ENCODE measurements around the gene GSTK1.
"Not testable (repeated sequence)": the region's sequence is repeated elsewhere in the genome, so short reads cannot be mapped to it uniquely, and the experiment has no call there.

The GSTK1 gene

DNA sequence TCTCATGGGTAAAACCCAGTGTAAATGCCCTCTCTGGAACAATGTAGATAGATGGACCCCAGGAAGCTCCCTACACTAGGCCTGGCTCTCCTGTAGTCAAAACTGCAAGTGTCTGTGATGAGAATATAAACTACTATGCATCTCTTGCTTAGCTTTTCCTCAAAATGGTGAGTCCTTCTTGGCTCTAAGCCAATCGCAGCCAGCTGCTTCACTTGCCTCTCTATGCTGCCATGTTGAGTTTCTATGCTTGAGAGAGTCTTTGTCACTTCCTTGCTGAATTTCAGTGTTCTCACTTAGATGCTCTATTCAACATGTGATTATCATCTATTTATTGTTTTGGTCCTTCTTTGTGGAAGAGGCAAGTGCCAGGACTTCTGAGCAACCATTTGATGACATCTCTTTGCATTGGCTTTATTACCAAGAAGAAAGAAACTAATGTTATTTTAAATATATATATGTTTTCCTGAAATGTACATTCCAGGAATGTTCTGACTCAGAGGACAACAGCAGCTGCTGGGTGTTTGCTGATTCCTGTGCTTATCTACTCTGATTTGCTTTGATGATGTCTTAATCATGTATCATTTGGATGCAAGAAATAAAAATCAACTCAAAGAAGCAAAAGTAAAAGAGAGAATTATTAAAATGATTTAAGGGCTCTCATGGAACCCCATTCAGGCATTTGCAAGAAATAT is 24.8 kb upstream of the GSTK1 start:
- peak; percentile 28 for DNase-seq (ENCODE audit: low read depth)

- peak; percentile 75 for DNase-seq (ENCODE audit: low read depth)
Measured at GRCh38 chr7:143239813-143240212, 23.4 kb upstream of the GSTK1 start.

- DNase-seq (ENCODE audit: low read depth), result peak; percentile 92
Measured at GRCh38 chr7:143240291-143241168, 22.7 kb upstream of the GSTK1 start.

DNA sequence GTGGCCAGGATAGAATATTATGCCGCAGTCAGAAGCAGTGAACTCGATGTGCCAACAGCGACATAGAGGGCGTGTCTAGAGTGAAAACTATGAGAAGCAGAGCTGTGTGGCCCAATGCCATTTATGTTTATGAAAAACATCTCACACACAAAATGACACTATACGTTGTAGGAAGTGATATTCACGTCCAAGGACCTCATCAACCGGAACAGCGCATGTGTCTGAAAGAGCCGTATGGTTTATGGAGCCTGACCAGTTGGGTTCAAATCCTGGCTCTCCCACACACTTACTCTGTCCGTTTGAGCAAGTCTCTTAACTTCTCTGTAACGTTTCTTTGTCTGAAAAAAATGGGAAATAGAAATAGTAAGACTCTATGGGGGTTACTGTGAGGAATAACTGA is 20.9 kb upstream of the GSTK1 start:
- DNase-seq (ENCODE audit: low read depth), result no peak

- DNase-seq (ENCODE audit: low read depth), result no peak
Measured at GRCh38 chr7:143243111-143243510, 20.1 kb upstream of the GSTK1 start.

DNA sequence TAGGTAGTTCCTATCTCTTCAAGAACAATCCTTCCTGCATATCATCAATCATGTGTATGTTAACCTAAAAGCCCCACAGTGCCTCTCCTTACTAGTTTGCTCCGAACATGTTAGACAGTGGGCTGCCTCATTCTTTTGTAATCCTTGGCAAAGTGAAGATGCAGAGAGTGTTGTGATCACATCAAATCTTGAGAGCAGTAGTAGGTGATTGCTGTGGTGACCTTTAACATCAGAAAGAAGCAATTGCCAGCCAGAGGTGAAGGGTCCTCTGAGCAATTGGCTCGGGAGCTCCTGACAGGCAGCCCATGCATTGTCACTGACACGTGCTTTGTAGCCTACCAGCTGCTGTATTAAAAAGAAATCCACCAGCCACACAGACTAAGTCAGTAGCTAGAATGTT is 19.6 kb upstream of the GSTK1 start:
- no peak for DNase-seq (ENCODE audit: low read depth)

DNA sequence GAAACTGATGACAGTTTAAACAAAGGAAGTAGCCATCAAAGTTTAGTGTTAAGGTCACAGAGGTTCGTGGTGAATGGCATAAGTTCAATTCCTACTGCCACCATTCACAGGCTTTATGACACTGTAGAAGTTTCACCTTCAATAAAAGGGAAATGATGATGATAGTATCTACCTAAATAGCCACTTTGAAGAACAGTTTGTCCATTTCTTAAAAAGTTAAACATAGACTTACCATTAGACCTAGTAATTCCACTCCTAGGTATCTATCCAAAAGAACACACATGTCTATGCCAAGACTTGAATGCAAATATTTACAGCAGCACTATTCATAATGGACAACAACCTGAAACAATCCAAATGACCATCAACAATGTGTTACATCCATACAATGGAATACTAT is 18.9 kb upstream of the GSTK1 start:
- DNase-seq (ENCODE audit: low read depth), result no peak

DNA sequence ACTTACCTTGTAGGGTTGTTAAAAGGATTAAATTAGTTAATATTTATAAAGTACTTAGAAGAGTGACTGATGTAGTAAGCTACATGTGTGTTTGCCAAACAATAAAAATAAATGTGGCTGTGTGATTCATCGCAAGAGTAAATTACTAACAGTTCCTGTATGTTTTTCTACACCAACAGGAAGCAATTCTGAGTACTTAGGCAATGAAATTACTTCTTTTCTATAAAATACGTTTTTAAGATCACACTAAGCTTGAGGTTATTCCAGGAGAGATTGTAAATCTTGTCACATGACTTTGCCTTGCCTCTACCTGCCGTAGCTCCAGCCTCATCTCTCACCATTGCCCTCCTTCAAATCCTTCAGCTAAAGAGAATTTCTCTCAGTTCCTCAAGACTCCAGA is 18.1 kb upstream of the GSTK1 start:
- DNase-seq (ENCODE audit: low read depth), result peak; percentile 73

DNA sequence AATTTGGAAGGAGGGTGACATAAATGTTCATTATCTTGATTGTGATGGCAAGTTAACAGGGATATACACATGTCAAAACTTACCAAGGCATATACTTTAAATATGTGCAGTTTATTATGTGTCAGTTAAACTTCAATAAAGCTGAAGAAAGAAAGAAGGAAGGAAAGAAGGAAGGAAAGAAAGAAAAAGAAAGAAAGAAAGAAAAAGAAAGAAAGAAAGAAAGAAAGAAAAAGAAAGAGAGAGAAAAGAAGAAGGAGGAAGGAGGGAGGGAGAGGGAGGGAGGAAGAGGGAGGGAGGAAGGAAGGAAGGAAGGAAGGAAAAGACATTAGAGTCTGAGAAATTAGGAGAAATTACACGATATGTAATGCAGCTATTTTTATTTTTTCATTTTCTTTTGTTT is 15.9 kb upstream of the GSTK1 start:
- DNase-seq (ENCODE audit: low read depth), result no peak

DNA sequence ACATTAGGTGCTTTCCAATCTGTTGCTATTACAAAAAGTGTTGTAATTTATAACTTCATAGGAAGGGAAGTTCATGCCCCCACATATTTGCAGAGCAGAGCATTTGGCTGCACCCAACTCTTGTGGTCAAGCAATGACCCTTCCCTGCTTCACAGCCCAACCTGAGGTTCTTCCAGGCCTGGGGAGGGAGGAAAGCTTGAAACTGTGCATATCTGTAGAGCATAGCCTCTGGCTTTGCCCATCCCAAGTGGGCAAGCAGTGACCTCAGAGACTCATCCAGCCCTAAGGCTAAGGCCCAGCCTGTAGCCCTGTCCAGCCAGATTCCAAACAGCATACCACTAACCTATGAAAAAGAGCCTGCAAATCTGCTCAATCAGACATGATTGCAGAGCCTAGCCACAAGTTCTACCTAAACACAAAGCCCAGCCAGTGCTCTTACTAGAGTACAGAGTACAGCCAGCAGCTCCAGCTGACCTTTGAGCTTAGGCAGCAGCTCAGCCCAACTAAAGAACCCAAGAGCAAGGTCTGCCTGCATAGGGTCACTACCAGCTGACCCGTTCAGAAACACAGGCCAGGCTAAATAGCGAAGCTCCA is 14.4 kb upstream of the GSTK1 start:
- peak; percentile 62 for DNase-seq (ENCODE audit: low read depth)

- DNase-seq (ENCODE audit: low read depth), result no peak
Measured at GRCh38 chr7:143250199-143250598, 13.0 kb upstream of the GSTK1 start.

DNA sequence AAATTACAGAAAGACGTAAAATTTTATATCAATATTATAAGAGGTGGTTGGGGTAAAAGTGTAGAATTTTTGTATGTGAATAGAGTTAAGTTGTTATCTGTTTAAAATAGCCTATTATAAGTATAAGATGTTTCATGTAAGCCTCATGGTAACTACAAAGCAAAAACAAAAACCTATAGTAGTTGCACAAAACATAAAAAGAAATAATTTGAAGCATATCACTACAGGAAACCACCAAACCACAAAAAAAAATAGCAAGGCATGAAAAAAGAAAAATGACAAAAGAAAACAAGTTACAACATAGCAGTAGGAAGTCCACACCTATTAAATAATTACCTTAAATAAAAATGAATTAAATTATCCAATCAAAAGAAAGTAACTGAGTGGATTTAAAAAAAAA is 12.4 kb upstream of the GSTK1 start:
- DNase-seq (ENCODE audit: low read depth), result no peak

DNA sequence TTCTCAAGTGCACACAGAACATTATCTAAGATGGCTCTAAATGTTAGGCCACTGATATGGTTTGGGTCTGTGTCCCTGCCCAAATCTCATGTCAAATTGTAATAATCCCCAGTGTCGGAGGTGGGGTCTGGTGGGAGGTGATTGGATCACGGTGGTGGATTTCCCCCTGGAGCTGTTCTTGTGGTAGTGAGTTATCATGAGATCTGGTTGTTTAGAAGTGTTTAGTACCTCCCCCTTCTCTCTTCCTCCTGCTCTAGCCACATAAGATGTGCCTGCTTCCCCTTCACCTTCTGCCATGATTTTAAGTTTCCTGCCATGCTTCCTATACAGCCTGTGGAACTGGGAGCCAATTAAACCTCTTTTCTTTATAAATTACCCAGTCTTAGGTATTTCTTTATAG is 11.2 kb upstream of the GSTK1 start:
- no peak for DNase-seq (ENCODE audit: low read depth)

DNA sequence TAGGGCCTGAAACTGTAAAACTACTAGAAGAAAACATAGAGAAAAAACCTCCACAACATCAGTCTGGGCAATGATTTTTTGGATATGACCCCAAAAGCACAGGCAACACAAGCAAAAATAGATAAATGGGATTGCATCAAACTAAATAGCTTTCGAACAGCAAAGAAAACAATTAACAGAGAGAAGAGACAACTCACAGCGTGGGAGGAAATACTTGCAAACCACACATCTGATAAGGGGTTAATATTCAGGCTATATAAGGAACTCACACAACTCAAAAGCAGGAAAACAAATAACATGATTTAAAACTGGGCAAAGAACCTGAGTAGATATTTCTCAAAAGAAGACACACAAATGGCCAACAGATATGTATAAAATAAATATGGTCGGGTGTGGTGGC is 7.7 kb upstream of the GSTK1 start:
- peak; percentile 55 for DNase-seq (ENCODE audit: low read depth)

DNA sequence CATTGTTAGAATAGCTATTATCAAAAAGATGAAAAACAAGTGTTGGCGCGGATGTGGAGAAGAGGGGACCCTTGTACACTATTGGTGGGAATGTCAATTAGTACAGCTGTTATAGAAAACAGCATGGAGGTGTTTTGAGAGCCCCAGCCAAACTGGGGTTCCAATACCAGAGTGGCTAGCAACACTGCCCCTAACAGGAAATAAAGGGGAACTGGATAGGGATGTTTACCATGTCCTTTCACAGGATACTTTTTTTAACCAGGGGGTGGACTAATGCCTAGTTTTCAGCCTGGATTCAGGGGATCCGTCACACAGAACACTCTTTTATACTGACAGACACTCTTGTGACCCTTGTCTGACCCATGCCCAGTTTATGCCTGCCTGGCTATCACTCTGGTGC is 6.9 kb upstream of the GSTK1 start:
- no peak for DNase-seq (ENCODE audit: low read depth)

GRCh38 chr7:143256932-143257331 is 6.3 kb upstream of the GSTK1 start:
- DNase-seq (ENCODE audit: low read depth), result no peak

DNA sequence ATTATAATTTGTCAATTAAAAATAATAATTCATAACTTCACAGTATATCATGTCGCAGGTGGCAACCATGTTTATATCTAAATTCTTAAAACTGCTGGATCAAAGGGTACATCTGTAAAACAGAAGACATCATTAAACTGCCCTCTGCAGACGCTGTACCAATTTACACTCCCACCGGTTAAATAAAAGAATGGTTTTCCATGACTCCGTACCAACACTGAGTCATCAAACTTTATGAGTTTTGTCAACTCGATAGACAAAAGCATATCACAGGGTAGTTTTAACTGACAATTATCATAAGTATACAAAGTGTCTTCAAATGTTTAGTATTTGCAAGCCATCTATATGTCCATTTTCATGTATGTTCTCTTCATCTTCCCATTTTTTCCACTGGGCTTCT is 5.7 kb upstream of the GSTK1 start:
- DNase-seq (ENCODE audit: low read depth), result no peak

- DNase-seq (ENCODE audit: low read depth), result peak; percentile 61
Measured at GRCh38 chr7:143258831-143259230, 4.4 kb upstream of the GSTK1 start.

DNA sequence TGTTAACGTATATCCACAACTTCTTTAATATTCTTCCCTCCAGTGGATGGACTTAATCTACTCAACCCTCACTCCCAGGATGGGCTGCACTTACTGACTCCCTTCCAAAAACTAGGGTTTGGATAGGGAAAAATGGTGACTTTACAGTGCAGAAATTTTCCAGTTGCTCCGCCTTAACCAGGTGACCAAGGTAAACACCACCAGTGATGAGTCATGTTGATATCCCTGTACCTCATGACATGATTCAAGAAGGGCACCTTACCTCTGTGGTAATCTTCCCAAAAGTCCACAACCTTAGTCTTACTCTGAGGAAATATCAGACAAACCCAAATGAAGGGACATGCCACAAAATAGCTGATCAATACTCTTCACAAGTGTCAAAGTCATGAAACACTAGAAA is 3.5 kb upstream of the GSTK1 start:
- no peak for DNase-seq (ENCODE audit: low read depth)

- no peak for DNase-seq (ENCODE audit: low read depth)
Measured at GRCh38 chr7:143261901-143262300, 1.3 kb upstream of the GSTK1 start.

DNA sequence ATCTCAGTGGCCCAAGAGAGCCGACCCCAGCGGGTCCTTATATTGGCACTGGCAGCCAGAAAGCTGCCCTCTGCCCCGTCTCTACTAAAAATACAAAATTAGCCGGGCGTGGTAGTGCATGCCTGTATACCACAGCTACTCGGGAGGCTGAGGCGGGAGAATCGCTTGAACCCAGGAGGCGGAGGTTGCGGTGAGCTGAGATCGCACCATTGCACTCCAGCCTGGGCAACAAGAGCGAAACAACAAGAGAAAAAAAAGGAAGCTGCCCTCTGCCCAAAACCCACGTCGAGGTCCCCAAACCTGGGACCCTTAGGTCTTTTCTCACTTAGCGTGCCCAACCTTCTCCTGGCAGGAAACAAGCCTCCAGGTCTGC is 941 bp downstream of the GSTK1 start:
- not testable (repeated sequence) for DNase-seq (ENCODE audit: low read depth)

DNA sequence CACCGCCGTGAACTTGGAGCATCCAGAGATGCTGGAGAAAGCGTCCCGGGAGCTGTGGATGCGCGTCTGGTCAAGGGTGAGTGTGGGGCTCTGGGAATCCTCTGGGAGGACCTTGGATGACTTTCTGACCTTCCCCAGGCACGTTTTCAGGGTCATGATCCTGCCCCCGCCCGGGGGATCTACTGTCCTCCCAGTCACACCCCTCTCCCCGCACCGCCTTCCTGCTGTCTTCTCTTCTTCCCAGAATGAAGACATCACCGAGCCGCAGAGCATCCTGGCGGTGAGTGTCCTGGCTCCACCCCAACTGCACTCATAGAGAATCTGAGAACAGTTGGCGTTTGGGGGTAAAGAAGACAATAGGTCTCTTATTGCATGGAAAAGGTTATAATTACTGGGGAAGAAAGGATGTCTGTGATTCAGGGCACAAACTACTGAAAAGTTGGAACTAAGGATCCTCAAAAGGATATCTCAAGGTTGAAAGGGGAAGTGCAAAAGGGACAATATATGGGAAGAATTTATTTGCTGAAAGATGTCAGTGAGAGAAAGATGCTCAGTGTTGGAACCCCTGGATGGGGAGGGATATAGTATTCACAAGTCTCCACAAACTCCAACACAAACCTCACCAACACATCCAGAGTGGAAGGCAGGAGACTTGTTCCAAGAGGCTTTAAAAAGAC is 1.9 kb downstream of the GSTK1 start:
- DNase-seq (ENCODE audit: low read depth), result no peak

GRCh38 chr7:143269251-143269650 is 6.0 kb downstream of the GSTK1 start:
- no peak for DNase-seq (ENCODE audit: low read depth)
